Right hindlimb (tissue), 1 donor: Measurements from ENCODE around the gene MORN5.

ENCODE experiments used
- DNase-seq: peaks from one replicate; pipeline ENCODE4 v3.0.0-alpha.2; 2018

The MORN5 gene

DNA sequence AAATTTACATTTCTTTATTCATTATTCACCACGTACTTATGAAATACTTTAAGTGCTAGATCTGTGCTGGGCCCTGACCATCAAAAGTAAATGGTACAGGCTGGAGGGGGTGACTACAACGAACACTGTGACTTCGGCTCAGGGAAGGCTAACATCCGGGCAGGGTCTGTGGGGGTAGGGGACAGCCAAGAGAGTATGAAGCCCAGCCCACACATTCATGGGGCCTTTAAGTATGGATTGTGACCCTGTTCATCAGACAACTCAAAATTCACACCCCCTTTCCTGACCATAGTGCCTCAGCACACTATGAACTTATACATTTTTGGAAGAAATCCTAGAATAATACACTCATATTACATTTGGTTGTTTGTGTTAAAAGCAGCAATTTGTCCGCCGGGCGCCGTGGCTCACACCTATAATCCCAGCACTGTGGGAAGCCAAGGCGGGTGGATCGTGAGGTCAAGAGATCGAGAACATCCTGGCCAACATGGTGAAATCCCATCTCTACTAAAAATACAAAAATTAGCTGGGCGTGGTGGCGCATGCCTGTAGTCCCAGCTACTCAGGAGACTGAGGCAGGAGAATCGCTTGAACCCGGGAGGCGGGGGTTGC lies 33.3 kb downstream of the MORN5 start:
- no peak for DNase-seq

DNA sequence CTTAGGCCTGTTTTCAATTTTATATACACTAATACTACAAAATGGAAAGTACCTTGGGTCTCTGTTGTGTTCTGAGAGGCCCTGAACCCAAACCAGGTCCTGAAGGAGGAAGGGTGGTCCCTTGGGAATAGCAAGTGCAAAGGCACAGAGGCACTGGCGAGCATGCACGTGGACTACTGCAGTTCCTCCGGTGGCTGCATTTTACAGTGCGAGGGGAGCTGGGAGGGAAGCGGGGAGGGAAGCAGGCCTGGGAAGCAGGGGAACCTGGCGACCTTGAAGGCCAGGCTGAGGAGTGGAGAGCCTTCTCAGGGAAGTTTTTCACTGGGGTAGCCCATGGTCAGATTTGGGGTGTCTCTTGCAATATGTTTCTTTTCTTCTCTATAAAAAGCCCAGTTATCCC lies 33.9 kb downstream of the MORN5 start:
- no peak for DNase-seq

DNA sequence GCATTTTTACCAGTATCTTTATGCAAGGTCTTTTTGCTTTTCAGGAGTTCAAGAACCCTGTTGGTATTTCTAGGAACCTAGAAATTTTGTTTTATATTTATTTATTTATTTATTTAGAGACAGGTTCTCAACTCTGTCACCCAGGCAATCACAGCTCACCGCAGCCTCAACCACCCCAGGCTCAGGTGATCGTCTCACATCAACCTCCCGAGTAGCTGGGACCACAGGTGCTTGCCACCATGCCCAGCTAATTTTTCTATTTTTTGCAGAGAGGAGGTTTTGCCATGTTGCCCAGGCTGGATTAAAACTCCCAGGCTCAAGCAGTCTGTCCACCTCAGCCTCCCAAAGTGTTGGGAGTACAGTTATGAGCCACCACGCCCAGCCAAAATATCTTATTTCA lies 36.2 kb downstream of the MORN5 start:
- DNase-seq, result no peak

DNA sequence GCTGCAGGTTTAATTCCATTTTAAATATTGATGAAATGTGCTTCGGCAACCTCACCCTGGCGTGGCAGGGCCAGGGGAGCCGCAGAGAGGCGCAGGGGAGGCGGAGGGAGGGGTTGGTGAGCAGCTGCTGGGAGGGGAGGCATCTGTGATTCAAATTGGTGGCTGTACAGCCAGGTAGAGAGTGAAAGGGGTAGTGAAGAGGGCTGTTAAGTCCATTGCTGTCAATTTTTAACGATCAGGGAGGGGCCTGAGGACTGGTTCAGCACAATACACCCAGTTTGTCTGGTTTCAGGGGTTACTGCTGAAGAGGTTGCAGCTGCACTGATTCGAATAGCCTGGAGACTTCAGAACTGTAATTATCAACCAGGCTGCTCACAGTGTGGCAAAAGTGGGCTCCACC lies 37.7 kb downstream of the MORN5 start:
- no peak for DNase-seq

DNA sequence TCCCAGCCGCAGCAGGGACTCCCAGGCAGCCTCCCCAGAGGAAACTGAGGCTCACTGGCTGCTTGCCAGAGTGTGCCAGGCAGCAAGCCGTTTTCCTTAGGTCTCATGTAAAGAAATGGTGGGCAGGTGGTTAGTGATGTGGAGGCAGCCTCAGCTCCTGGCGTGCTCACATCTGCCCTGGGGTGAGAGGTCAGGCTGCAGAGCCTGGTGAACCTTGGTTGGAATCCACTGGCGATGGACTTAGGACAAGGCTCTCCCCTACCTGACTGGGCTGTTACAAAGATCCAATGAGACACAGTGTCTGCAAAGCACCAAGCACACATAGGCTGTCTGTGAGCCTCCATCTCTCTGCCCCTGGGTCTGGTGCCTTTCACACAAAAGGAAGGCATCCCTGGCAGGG lies 38.2 kb downstream of the MORN5 start:
- DNase-seq, result no peak

DNA sequence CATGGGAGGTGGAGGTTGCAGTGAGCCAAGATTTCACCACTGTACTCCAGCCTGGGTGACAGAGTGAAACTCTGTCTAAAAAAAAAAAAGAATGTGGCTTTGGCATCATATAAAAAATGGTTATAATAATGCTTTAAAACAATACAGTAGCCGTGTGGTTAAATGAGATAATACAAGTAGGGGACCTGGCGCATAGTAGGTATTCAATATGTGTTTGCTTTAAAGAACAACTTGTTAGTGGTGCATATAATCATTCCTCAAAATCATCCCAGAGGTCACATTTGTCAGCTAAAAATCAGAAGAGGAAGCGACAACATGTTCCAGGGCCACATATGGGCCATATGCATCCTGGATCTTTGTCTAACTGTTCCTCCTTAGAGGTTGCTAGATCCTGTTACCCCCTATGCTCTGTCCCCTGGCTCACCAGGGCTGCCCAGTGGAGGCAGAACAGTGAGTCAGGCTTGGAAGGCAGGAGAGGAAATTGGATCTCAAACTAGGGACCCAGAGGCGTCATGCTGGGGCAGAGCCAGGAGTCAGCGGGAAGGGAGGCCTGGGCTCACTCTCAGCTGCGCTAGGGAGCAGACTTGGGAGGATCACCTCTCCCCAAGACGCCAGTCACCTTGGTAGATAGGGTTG lies 41.4 kb downstream of the MORN5 start:
- peak; percentile 70 for DNase-seq

DNA sequence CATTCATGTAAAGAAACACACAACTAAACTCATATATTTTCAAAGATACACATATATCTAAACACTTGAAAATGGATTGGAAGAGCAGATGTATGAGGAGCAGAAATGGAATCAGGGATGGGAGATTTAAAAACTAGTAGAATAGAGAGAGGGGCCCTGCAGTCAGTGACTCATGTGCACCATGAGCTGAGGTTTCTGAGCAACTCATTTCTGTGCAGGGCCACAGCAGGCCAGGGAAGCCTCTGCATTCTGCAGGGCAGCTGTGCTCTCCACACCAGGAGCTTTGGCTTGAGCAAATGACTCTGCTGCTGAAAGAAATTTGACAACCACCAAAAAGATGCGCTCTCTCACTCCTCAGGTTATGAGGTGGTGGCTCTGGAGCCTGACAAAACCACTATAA lies 41.9 kb downstream of the MORN5 start:
- no peak for DNase-seq

DNA sequence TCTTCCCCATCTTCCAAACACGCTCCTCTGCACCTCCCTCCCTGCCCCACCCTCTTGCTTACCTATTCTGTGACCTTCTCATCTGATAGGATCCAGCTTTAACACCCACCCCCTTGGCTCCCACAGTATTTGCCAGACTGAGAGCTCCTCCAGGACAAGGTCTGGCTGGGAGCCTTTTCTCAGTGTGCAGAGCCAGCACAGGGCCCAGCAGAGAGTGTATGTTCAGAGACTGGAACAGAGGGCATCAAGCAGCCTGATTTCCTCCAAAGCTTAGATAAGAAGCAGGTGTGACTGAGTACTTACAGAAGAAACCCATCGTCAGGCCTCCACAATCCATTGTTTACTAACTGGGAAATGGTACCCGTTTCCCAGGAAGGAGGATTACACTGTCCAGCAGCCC lies 42.4 kb downstream of the MORN5 start:
- DNase-seq, result no peak

DNA sequence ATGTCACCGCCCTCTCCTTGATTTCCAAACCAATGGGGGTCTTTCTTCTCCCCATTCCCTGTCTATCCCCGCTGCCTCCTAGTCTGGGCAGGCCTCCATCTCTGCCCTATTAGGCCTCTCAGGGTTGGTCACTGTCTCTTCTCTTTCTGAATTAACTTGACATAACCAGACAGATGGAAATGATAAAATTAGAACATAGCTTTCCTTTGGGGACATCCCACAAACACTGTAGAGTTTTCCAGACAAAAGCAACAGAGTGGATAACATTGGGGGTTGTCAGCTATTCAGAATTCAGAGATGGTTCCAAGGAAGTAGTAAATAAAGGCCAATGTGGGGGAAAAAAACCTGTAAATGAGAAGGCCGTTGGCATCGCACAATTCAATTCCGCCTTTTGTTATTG lies 44.3 kb downstream of the MORN5 start:
- DNase-seq, result no peak

DNA sequence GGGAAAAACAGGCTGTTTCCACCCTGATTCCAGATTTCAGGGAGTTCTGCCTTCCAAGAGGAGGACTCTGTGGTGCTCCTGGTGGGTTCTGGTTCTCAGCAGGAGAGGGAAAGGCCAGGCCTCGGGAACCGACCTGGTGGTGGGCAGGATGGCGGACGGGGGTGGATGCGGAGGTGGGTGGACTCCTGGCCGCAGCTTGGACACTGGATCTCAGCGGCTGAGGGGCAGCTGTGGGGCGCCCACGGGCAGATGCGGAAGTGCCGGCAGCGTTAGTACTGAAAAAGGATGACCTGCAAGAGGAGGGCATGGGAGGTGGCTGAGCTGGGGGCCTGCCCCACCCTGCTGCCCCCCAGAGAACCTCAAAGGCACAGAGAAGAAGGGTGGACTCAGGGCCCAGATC lies 44.8 kb downstream of the MORN5 start:
- DNase-seq, result peak; percentile 39

DNA sequence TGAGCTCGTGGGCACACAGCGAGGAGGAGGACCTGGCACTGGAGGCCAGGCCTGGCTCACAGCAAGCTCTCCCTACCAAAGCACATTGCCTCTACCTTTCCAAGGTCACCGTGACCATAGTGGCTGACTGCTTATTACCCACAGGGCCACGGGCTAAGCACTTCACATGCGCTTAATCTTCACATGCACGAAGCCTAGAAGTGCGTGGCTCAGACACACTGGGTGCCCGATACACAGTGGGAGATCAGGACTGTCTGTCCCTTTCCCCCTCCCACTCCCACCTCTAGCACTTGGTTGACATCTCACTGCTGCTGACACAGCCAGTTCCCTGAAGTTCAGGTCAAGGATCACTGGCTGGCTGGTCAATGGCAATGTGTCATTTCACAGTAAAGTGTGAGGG lies 45.5 kb downstream of the MORN5 start:
- no peak for DNase-seq

DNA sequence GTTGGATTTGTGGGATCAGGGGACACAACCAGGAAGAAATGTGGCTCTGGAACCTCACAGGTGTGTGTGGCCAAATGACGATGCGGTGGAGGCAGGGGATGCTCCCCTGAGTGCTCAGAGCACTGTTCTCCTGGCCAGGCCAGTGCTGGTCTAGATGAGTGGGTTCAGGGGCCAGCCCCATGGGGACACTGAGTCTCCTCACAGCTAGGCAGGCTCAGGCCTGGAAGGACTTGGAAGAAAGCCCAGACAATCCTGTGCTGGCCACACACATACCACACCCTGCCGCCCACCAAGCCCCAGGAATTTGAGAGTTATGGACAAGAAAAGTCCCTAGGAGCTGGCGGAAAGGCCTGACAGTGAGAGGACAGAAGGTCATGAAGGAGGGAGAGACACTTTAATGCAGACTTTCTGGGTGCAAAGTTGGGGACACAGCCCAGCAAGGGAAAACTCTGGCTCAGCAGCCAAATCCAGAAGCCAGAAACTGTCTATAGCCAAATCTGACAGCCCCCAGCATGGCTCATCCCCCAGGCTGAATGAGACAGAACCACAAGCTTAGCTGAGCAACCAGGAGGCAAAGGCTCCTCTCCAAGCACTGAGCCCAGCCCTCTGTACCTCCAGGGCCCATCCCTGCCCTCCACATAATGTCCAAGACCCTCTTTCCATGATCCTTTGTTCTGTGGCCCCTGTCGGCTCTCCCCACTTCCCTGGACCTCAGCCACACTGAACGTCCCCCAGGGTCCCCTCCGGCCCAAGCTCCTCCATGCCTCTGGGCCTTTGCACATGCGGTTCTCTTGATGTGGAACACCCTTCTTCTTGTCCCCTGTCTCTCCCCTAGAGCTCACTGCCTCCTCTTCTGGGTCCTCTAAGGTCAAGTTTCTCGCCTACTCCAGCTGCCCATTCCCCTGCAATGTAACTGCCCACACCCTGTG lies 46.7 kb downstream of the MORN5 start:
- peak; percentile 63 for DNase-seq

DNA sequence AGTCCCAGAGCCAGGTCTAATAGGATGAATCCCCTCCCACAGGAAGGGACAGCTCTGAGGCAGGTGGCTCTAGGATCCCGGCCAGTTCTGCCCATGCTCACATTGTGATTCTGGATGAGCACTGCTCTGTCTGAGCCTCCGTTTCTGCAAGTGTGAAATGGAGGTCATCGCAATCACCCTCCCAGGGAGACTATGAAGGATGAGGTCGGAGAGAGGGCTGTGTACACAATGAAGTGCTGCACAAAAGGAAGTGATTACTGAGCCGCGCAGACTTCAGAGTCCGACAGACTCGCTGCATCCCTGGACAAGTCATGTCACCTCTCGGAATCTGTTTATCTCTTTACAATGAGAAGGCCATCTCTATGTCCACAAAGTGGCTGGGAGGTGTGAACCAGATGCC lies 47.4 kb downstream of the MORN5 start:
- peak; percentile 18 for DNase-seq

DNA sequence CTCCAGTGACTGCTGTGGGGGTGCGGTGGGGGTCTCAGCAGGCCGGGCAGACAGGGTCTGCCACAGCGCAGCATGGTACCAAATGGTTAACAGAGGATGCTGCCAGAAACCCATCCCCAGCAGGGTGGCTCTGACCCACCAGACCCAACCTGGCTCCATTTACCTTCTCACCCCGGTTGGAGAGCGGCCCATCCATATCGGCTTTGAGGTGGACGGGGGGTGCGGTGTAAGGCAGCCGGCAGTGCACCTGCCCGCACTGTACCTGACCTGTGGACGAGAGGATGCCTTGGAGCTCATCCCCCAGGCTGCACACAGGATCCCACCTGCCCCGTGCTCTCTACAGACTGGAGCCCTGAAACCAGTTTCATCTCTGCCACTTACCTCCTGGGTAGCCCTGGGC lies 49.7 kb downstream of the MORN5 start:
- no peak for DNase-seq

DNA sequence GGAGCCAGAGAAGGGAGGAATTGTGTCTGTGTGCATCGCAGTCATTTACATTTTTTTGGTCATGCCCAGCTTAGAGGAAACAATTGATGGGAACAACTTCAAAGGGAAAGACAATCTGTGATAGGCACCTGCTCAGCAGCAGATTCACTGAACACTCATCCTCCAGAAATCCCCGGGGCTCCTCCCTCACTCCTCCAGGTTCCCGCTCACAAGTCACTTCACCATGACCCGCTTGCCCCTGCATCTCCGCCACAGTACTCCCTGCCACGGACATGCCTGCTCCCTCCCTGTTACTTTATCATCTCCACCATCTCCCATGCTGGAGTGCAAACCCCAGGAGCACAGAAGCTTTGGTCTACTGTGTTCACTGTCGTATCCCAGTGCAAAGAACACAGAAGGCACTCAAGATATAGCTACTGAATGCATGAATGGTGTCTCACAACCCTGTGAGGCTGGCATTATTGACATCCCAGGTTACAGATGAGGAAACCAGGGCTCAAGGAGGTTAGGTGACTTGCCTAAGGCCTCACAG lies 52.8 kb downstream of the MORN5 start:
- no peak for DNase-seq

DNA sequence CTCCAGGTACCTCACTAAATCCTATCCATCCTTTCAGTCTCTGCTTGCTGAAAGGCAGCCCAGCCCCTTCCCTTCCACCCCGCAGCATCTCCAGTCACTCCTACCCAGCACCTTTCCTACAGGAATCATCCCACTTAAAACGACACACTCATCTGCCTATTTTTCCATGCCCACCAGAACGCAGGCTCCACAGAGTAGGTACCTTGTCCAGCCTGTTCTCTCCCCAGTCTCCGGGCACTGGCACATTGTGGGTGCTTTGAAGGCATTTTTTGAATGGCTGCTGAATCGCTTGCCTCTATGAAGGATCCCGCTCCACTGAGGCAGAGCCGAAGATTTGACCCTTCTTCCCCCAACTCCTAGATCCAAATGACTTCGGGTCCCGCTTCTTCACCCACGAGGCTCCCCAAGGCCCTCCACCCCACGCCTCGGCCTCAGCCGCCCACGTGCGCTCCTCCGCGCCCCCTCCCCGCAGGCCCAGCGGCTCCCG lies 53.4 kb downstream of the MORN5 start:
- no peak for DNase-seq

DNA sequence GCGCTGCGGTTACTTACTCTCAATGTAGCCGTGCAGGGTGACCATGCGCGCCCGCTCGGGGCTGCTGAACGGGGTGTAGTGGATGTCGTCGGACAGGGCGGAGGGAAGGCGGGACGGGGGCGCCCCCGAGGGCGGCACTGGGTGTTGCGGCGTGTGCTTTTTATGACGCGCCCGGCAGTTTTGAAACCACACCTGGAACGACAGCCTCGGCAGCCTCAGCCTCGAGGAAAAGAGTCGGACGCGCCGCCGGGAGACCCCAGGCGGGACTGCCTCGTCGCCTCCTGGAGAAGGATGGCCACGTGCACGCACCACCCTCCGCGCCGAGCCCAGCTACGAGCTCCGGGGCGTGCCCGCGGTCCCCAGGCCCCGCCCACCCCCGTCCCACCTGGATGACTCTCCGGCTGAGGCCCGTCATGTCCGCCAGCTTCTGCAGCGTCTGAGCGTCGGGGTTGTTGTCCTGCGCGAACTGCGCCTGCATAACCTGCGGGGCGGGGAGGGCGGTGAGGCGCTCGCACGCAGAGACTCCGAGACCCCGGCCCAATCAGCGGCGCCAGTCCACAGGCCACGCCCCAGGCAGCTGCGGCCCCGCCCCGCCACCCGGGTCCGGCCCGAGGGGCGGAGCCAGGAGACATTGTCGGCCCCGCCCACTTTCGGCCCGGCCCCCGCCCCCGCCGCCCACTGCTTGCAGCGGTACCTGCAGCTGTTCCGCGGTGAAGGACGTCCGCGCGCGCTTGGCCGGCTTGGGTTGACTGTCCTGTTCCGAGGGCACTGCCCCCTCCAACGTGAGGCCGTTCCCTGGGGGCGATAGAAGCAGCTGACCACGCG lies 54.1 kb downstream of the MORN5 start:
- DNase-seq, result peak; percentile 67

DNA sequence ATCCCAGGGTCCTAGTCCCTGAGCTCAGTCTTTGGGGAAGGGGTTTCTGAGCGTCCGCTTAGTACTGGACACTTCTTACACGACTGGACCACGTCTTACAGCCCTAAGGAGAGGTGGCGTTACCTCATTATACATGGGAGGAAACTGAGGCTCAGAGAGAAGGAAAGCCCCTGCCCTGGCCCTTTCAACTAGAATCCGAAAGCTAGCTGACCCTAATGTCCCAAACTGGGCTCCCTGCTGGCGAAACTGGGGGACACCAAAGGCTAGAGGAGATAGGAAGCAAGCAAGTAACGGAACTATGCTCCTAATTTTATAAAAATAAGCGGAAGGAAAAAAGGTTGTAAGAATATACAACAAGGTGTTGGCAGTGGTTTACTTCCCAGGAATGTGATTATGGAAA lies 54.8 kb downstream of the MORN5 start:
- no peak for DNase-seq

DNA sequence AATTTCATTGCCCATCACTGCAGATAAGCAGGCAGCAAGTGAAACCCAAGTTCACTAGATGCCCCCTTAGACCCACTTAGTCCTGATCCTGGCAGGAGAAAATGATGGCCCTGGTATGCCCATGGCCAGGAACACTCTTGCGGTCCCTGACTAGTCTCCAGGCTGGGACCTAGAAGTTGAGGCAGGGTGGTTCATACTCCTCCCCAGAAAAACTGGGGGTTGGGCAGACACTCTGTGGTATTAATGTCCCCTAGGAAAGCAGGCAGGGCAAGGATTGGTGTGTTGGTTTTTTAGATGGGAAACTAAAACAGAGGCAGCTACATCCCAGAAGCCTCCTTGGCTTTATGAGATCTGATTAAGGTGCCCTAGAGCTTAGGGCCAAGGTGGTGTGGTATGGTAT lies 56.0 kb downstream of the MORN5 start:
- DNase-seq, result no peak

DNA sequence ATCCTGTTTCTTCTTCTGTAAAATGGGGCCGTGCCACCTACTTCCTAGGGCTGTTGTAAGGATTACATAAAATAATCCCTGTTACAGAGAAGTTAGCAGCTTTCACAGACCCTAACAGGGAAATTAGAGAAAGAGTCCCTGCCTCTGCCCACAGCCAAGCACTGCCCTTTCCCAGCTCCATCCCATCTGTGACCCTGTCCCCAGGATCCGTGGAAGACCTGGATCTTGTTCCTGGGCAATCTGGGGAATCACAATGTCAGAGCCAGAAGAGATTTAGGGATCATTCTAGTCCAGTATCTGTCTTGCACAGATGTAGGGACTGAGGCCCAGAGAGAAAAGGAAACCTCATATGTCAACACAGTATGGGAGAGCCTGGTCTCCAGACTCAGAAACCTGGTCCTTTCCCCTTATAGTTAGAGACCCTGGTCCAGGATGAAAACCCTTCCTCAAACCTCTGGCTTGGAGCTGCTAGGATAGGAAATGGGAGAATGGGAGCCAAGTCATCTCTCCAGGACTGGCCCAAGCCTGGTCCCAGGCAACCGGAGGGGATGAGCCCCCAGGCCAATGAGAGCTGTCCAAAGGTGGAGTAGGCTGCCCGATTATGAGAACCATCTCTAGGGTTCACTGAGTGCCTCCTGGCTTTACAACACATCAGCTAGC lies 56.6 kb downstream of the MORN5 start:
- DNase-seq, result no peak

DNA sequence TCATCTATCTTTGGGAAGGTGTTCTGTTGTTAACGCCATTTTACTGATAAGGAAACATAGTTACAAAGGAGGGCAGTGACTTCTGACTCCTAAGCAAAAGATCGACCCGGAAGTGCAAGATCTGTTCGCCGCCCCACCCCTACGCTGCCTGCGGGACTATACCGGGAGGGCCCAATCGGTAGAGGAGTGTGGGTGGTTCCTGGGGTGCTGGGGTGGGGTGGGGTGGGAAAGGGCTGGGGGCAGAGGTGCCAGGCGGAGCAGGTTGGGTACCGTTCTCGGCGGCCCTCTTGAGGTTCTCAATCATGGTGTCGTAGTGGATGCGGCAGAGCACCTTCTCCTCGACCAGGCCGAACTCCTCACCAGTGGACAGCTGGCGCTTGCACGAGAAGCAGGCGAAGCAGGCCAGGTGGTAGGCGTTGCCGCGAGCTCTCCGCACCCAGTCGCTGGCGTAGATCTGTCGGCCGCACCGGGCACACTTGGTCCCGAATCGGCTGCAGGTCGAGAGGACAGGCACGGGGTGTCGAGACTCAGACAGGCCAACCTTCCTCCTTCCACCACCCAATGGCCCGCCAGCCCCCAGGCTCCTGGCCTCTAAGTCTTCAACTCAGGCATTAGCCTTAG lies 57.2 kb downstream of the MORN5 start:
- no peak for DNase-seq

DNA sequence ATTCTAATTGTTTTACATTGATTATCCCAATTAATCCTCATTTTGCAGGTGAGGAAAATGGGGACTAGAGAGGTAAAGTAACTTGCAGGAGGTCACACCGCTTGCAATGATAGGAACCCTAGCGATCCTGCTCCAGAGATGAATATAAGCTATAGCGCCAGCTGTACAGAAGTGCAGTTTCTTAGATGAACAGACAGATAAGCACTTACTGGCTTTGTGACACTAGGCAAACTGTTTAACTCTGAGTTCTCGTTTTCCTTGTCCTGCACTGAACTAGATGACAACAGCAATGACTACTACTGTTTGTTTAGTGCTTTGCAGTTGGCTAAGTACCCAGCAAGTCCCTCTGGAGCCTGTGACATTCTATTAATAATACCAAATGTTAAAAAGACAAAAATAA lies 57.9 kb downstream of the MORN5 start:
- no peak for DNase-seq
